ENCODE results near the gene SULT1A2. TPM values are rescaled to one million over a fixed set of nuclear protein-coding genes. Genes with fewer than 3 reads are reported as not detected.

The SULT1A2 gene
- total RNA-seq (2021; fragmentation: NEBNext Ultra II Directional; extraction: Animal tissue kit (Norgen Biotek cat#: 25700)) (0.23 and 0.35 TPM in 2 replicates), polyA plus RNA-seq (2011; rRNA removed) (0.29 and 0.44 TPM in 2 replicates), polyA minus RNA-seq (2011; rRNA and poly(A)+ RNA removed) (not detected in 2 replicates)
- polyA plus RNA-seq (2011; cell fraction: cytosol; rRNA removed), result 0.40 TPM
- polyA plus RNA-seq (2011; cell fraction: nucleus; rRNA removed), result 0.86 TPM
- polyA plus RNA-seq (2012, experiment 1 of 2), result 0.32 to 0.53 TPM (median 0.39 TPM) in 3 of 4 replicates, not detected in the other
- polyA plus RNA-seq (2012, experiment 2 of 2), result not detected
- polyA plus RNA-seq (2013, experiment 1 of 2), result 0.49 TPM
- polyA plus RNA-seq (2013, experiment 2 of 2), result 0.40 TPM
- polyA minus RNA-seq (2011; cell fraction: cytosol; rRNA and poly(A)+ RNA removed), result not detected
- not detected for polyA minus RNA-seq (2011; cell fraction: nucleus; rRNA and poly(A)+ RNA removed)
- long read RNA-seq, experiment 1, result 0 reads
- long read RNA-seq, experiment 2, result 0 reads

DNA sequence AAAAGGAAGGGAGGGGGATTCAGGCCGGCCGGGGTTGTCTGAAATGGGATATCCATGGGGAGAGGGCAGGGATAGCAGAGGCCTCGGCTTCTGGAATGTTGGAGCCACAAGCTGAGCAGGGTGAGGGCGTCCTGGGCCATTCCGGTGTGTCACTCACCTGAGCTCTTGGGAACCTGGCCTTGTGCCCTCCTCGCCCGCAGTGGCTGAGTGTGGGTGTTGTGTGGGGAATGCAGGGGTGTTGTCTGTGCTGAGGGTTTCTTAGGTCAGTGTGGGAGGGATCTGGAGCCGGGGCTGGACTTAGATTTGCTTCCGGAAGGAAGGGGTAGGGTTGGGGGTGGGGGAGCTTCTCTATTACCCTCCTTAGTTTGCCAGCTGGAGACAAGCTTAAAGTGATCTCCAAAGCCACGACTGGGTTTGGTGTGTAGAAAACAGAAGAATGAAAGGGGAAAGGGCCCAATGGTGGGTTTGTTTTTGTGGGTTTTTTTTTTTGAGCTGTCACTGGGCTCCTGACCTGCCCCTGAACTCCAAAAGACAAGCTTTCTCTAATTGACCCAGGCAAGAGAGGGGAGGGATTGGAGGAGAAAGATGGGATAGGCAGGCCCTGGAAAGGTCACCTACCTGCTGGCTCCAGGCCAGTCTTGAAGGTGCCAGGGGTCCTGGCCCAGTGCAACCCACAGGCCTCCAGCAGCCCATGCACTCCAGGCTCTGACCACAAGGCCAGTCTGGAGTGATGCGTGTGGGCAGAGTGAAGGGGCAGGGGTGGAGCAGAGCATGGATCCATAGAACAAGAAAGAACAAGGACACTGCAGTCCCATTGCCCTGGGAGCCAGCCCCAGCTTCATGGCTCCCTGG, at the start of gene SULT1A2:
TSS of gene SULT1A2 (minus strand) at position 211 of the 852 bp plus-strand sequence. CDS start 1,120 bp downstream, outside the sequence.
- H4K5ac ChIP-seq (ENCODE audit: insufficient read length, low read depth, low read length), result no peak within 1 kb of the TSS
- POLR2A ChIA-PET (ENCODE audit: partially characterized antibody), result interaction anchor here (0.6 kb wide), 1 partner anchor 117 kb away, joined by 3 read pairs; no protein-coding TSS in a partner anchor

More for the DNA sequence above, at the start of gene SULT1A2:
- Histone ChIP-seq H2BK15ac (ENCODE audit: low read length) (peak within 1 kb of the TSS; percentile 40; the same call in 1 of the 2 replicates), H2BK5ac (ENCODE audit: low read depth, low read length) (peak within 1 kb of the TSS; percentile 52; the same call in 1 of the 2 replicates), H2BK120ac (replicated peaks; ENCODE audit: low read depth, low read length) (peak within 1 kb of the TSS; percentile 64), H3K36me3 (ENCODE audit: control insufficient read depth in 2 of 4, insufficient read depth in 4 of 4, low read length in 3 of 4) (no peaks in the 10 kb centered on the region), H3K9ac (replicated peaks in 1 of 4; ENCODE audit: extremely low read depth in 1 of 4, low read depth in 3 of 4, low read length in 3 of 4) (no peak within 1 kb of the TSS), H2BK20ac (ENCODE audit: low read length) (no peak within 1 kb of the TSS), H3K27ac (ENCODE audit: low read depth, low read length) (no peak within 1 kb of the TSS), H3K79me1 (ENCODE audit: low read depth, low read length) (no peaks in the 10 kb centered on the region; the same call in 1 of the 2 replicates), H2AK5ac (ENCODE audit: low read depth, low read length) (no peak within 1 kb of the TSS), H4K20me1 (replicated peaks in 1 of 2; ENCODE audit: control insufficient read depth in 1 of 2, insufficient read depth in 2 of 2, low read length in 2 of 2) (no peaks in the 10 kb centered on the region), H2BK12ac (ENCODE audit: low read depth, low read length) (peak within 1 kb of the TSS; percentile 17; the same call in 1 of the 2 replicates), H3K79me2 (ENCODE audit: control insufficient read depth in 1 of 2, insufficient read depth in 2 of 2, low read length in 2 of 2) (no peaks in the 10 kb centered on the region), H2AFZ (ENCODE audit: low read length) (no peak within 1 kb of the TSS), H3K23me2 (ENCODE audit: low read depth, low read length) (no peaks in the 10 kb centered on the region), H3K14ac (ENCODE audit: insufficient read length) (no peak within 1 kb of the TSS), H3K18ac (ENCODE audit: extremely low read depth, low read length) (peak within 1 kb of the TSS; percentile 36), H4K8ac (ENCODE audit: extremely low read depth, insufficient read depth, low read length) (peak within 1 kb of the TSS; percentile 57; the same call in 1 of the 2 replicates), H3K23ac (ENCODE audit: insufficient read length) (peak within 1 kb of the TSS; percentile 89), H3K4me2 (ENCODE audit: insufficient read depth in 1 of 2, low read depth in 2 of 2, low read length in 2 of 2) (no peak within 1 kb of the TSS), H3K4ac (replicated peaks; ENCODE audit: insufficient read length, low read depth, low read length) (peak within 1 kb of the TSS; percentile 14), H3K9me3 (ENCODE audit: insufficient read depth in 2 of 2, low read depth in 1 of 2, low read length in 1 of 2) (no peaks in the 10 kb centered on the region), H3K56ac (replicated peaks; ENCODE audit: insufficient read length, low read depth, low read length) (no peak within 1 kb of the TSS), H3K4me1 (replicated peaks in 1 of 4; ENCODE audit: control insufficient read depth in 3 of 4, insufficient read depth in 4 of 4, low read length in 3 of 4) (peaks cover 2 to 15% (median 7%) of the 10 kb centered on the region in 4 experiments), H3K27me3 (replicated peaks in 1 of 4; ENCODE audit: control insufficient read depth in 3 of 4, extremely low read depth in 1 of 4, insufficient read depth in 3 of 4, low read length in 3 of 4) (no peaks in the 10 kb centered on the region), H4K91ac (replicated peaks; ENCODE audit: insufficient read length, low read length) (no peak within 1 kb of the TSS), H3K4me3 (ENCODE audit: extremely low read depth in 1 of 4, insufficient read depth in 2 of 4, low read depth in 3 of 4, low read length in 4 of 4) (no peak within 1 kb of the TSS)
- 64% methylated on average over 11 of the region's 11 CpGs; no CpG with 5 or more reads in 1 of the 2 experiments for WGBS, 2 experiments (ENCODE audit: extremely low coverage in 1 of 2, insufficient coverage in 1 of 2, insufficient read length in 1 of 2, insufficient replicate concordance in 2 of 2, low coverage in 1 of 2, low lambda C conversion rate in 2 of 2, missing lambda C conversion rate in 1 of 2)
- CTCF ChIA-PET (ENCODE audit: partially characterized antibody), result interaction anchor here (0.9 to 1.3 kb wide), 2 partner anchors 13 to 14 kb away, joined by 4 read pairs; partner anchors contain the start of gene SULT1A1
- DNase-seq (ENCODE audit: low read depth in 1 of 2, low spot score in 2 of 2) (no peak), FAIRE-seq (no peak)
- no peak for TF ChIP-seq YY1 (IDR thresholded peaks at IDR 0.05; ENCODE audit: low read depth, low read length)
- no peak for TF ChIP-seq GABPA (IDR thresholded peaks at IDR 0.05; ENCODE audit: borderline replicate concordance, insufficient read depth, low read length)
- TF ChIP-seq SP1 (IDR thresholded peaks at IDR 0.05; ENCODE audit: low read depth, low read length), result no peak
- no peak for TF ChIP-seq RFX5 (IDR thresholded peaks at IDR 0.05; ENCODE audit: borderline replicate concordance, low read depth, low read length)
- no peak for TF ChIP-seq TAF1 (IDR thresholded peaks at IDR 0.05; ENCODE audit: low read depth, low read length)
- no peak for TF ChIP-seq ASH2L (IDR thresholded peaks at IDR 0.05; ENCODE audit: low read length)
- no peak for TF ChIP-seq CHD1 (IDR thresholded peaks at IDR 0.05; ENCODE audit: low read depth, low read length)
- no peak for TF ChIP-seq RBBP5 (IDR thresholded peaks at IDR 0.05; ENCODE audit: borderline replicate concordance, low read depth, low read length)
- no peak for TF ChIP-seq BACH1 (IDR thresholded peaks at IDR 0.05; ENCODE audit: low read length)
- TF ChIP-seq RXRA (IDR thresholded peaks at IDR 0.05; ENCODE audit: insufficient read depth, low read depth, low read length), result no peak
- TF ChIP-seq CEBPB (IDR thresholded peaks at IDR 0.05; ENCODE audit: low read depth, low read length), result no peak

Data from H1 (cell line).